IMR-90 (cell line): ENCODE measurements around the gene PLIN5. TPM values are rescaled to one million over a fixed set of nuclear protein-coding genes. Genes with fewer than 3 reads are reported as not detected.

Experiments used
- ATAC-seq: fragments of 200-7000 bp; cut with Tn5 transposase; 2 replicates; pipeline ENCODE4 v1.9.1; 2020; ENCODE audit warnings: low read depth, mild to moderate bottlenecking, moderate library complexity
- BruUV-seq: library from RNA; stranded (reverse); fragments of 400-500 nt; replicated peaks from 2 replicates; lab custom pipeline; 2021; lab: Mats Ljungman, UMichigan
- CTCF ChIA-PET: fragments of 300-600 bp; formaldehyde crosslinking; extraction: SDS; loops from one replicate; lab custom pipeline; 2021; ENCODE audit warnings: antibody characterized with exemption; lab: Yijun Ruan, JAX
- POLR2A ChIA-PET: fragments of 300-600 bp; sonication (Branson Sonifier 250); formaldehyde crosslinking; loops from one replicate; lab custom pipeline; 2022; ENCODE audit warnings: antibody characterized with exemption; ENCODE audit not compliant: unreplicated experiment; lab: Charles Lee
- DNase-seq: peaks from one replicate; pipeline ENCODE4 v3.0.0; 2013
- H2AFZ ChIP-seq: replicated peaks from 2 replicates; pipeline ENCODE3; 2013; ENCODE audit warnings: low read length, mild to moderate bottlenecking; ENCODE audit not compliant: poor library complexity
- H2AK5ac ChIP-seq: 2 replicates; pipeline ENCODE4 v1.6.1; 2013; ENCODE audit warnings: low read depth, low read length, inconsistent platforms
- H2AK9ac ChIP-seq: replicated peaks from 2 replicates; pipeline ENCODE3; 2013; ENCODE audit warnings: mild to moderate bottlenecking, low read depth, low read length, moderate library complexity; ENCODE audit not compliant: poor library complexity
- H2BK120ac ChIP-seq: 2 replicates; pipeline ENCODE4 v1.6.1; 2013; ENCODE audit warnings: low read depth, low read length, inconsistent platforms
- H2BK15ac ChIP-seq: 3 replicates; pipeline ENCODE4 v1.6.1; 2013; ENCODE audit warnings: low read depth, low read length, inconsistent platforms
- H2BK20ac ChIP-seq: 2 replicates; pipeline ENCODE4 v1.6.1; 2013; ENCODE audit warnings: low read depth, mild to moderate bottlenecking, inconsistent platforms, low read length, moderate library complexity
- H2BK5ac ChIP-seq: 2 replicates; pipeline ENCODE4 v1.6.1; 2013; ENCODE audit warnings: mild to moderate bottlenecking, low read depth, low read length, inconsistent platforms; ENCODE audit not compliant: poor library complexity, severe bottlenecking
- H3K14ac ChIP-seq: replicated peaks from 2 replicates; pipeline ENCODE4 v1.6.1; 2013; ENCODE audit warnings: low read depth, low read length, inconsistent platforms
- H3K18ac ChIP-seq: 2 replicates; pipeline ENCODE4 v1.6.1; 2013; ENCODE audit warnings: low read depth, low read length, control low read depth
- H3K23ac ChIP-seq: 2 replicates; pipeline ENCODE4 v1.6.1; 2013; ENCODE audit warnings: low read depth, low read length, inconsistent platforms
- H3K27ac ChIP-seq: 2 replicates; pipeline ENCODE4 v1.5.1; 2013; ENCODE audit warnings: mild to moderate bottlenecking, control low read depth, low read length; ENCODE audit not compliant: insufficient read depth
- H3K27me3 ChIP-seq: 2 replicates; pipeline ENCODE4 v1.6.1; 2013; ENCODE audit warnings: low read length; ENCODE audit not compliant: control insufficient read depth, insufficient read depth
- H3K36me3 ChIP-seq: 2 replicates; pipeline ENCODE4 v1.6.1; 2013; ENCODE audit warnings: low read length, mixed read lengths; ENCODE audit not compliant: control insufficient read depth, insufficient read depth
- H3K4ac ChIP-seq: 2 replicates; pipeline ENCODE4 v1.6.1; 2013; ENCODE audit warnings: low read depth, low read length, inconsistent platforms
- H3K4me1 ChIP-seq: 2 replicates; pipeline ENCODE4 v1.6.1; 2013; ENCODE audit warnings: low read length, mixed read lengths; ENCODE audit not compliant: control insufficient read depth, insufficient read depth
- H3K4me2 ChIP-seq: 2 replicates; pipeline ENCODE4 v1.6.1; 2013; ENCODE audit warnings: low read depth, mild to moderate bottlenecking, control low read depth, low read length, moderate library complexity
- H3K4me3 ChIP-seq: 2 replicates; pipeline ENCODE4 v1.5.1; 2013; ENCODE audit warnings: low read depth, mild to moderate bottlenecking, control low read depth, low read length, moderate library complexity; ENCODE audit not compliant: insufficient read depth
- H3K56ac ChIP-seq: 2 replicates; pipeline ENCODE4 v1.6.1; 2013; ENCODE audit warnings: low read length, inconsistent platforms; ENCODE audit not compliant: insufficient read depth; ENCODE audit errors: extremely low read depth
- H3K79me1 ChIP-seq, 2 experiments: 2 replicates each; pipeline ENCODE4 v1.6.1; 2013; ENCODE audit warnings: low read length in 2 of 2, inconsistent platforms in 1 of 2, low read depth in 1 of 2
- H3K9ac ChIP-seq: 2 replicates; pipeline ENCODE4 v1.6.1; 2013; ENCODE audit warnings: low read depth, low read length, control low read depth
- H3K9me1 ChIP-seq: 2 replicates; pipeline ENCODE4 v1.6.1; 2013; ENCODE audit warnings: low read length, inconsistent platforms; ENCODE audit not compliant: insufficient read depth
- H3K9me3 ChIP-seq: 2 replicates; pipeline ENCODE4 v1.6.1; 2013; ENCODE audit warnings: low read length; ENCODE audit not compliant: control insufficient read depth, insufficient read depth
- H4K20me1 ChIP-seq: 2 replicates; pipeline ENCODE4 v1.6.1; 2013; ENCODE audit warnings: low read length, inconsistent platforms; ENCODE audit not compliant: insufficient read depth
- H4K5ac ChIP-seq: 2 replicates; pipeline ENCODE4 v1.6.1; 2013; ENCODE audit warnings: mild to moderate bottlenecking, low read depth, low read length, control low read depth
- H4K8ac ChIP-seq, 2 experiments: 2 replicates each; pipeline ENCODE4 v1.6.1; 2013; ENCODE audit warnings: low read depth in 2 of 2, low read length in 2 of 2, control low read depth in 1 of 2, inconsistent platforms in 1 of 2
- H4K91ac ChIP-seq: 2 replicates; pipeline ENCODE4 v1.6.1; 2013; ENCODE audit warnings: low read depth, low read length, inconsistent platforms; ENCODE audit not compliant: insufficient read depth
- BHLHE40 ChIP-seq: fragments of 150-350 bp; IDR thresholded peaks from 2 replicates; pipeline ENCODE4 v1.6.1; 2016; ENCODE audit warnings: mild to moderate bottlenecking, low read depth, low read length
- CEBPB ChIP-seq: IDR thresholded peaks from 2 replicates; pipeline ENCODE4 v1.6.1; 2012; ENCODE audit warnings: low read depth, low read length, improper control_type of control experiment
- CHD1 ChIP-seq: IDR thresholded peaks from 2 replicates; pipeline ENCODE4 v1.6.1; 2012; ENCODE audit warnings: low read depth, low read length, improper control_type of control experiment
- CTCF ChIP-seq: conservative IDR thresholded peaks from 2 replicates; pipeline ENCODE4 v1.5.1; 2012; ENCODE audit warnings: mild to moderate bottlenecking, low read depth, low read length, improper control_type of control experiment
- MAFK ChIP-seq: IDR thresholded peaks from 2 replicates; pipeline ENCODE4 v1.6.1; 2012; ENCODE audit warnings: low read depth, low read length, improper control_type of control experiment
- MAZ ChIP-seq: IDR thresholded peaks from 2 replicates; pipeline ENCODE4 v1.6.1; 2012; ENCODE audit warnings: low read depth, mild to moderate bottlenecking, low read length, improper control_type of control experiment, moderate library complexity, borderline replicate concordance
- NFE2L2 ChIP-seq: fragments of 150-350 bp; IDR thresholded peaks from 2 replicates; pipeline ENCODE4 v1.6.1; 2016; ENCODE audit warnings: low read depth, mild to moderate bottlenecking, low read length
- POLR2A ChIP-seq: IDR thresholded peaks from 2 replicates; pipeline ENCODE4 v1.6.1; 2012; ENCODE audit warnings: mild to moderate bottlenecking, low read depth, low read length
- RFX5 ChIP-seq: IDR thresholded peaks from 2 replicates; pipeline ENCODE4 v1.8.0; 2012; ENCODE audit warnings: low read depth, mild to moderate bottlenecking, low read length, moderate library complexity
- SMC3 ChIP-seq: fragments of 150-350 bp; IDR thresholded peaks from 2 replicates; pipeline ENCODE4 v1.6.1; 2016; ENCODE audit warnings: low read depth, mild to moderate bottlenecking, antibody characterized with exemption, low read length, moderate library complexity
- USF2 ChIP-seq: fragments of 150-350 bp; IDR thresholded peaks from 2 replicates; pipeline ENCODE4 v1.6.1; 2017; ENCODE audit warnings: mild to moderate bottlenecking, antibody characterized with exemption, low read length, low read depth
- WGBS, 2 experiments: methylation state at CpG; one replicate each; pipeline versions ENCODE4 v1.1.5 to v1.1.7; 2013; ENCODE audit warnings: missing lambda C conversion rate in 2 of 2; ENCODE audit not compliant: insufficient read length in 1 of 2; ENCODE audit errors: extremely low coverage in 2 of 2; 5-methylcytosine and 5-hydroxymethylcytosine counted together
- dilution Hi-C: fragments of 300-500 bp; cut with HindIII; formaldehyde crosslinking; loops from one replicate; pipeline ENCODE4 v1.14.3; 2018; ENCODE audit warnings: low sequenced_read_pairs; ENCODE audit not compliant: unreplicated experiment
- in situ Hi-C: fragments of 300-500 bp; cut with MboI; formaldehyde crosslinking; loops from 3 replicates; pipeline ENCODE4 v1.14.3; 2019; ENCODE audit warnings: low sequenced_read_pairs, inconsistent platforms, mixed read lengths
- intact Hi-C: fragments of 100-400 bp; cut with micrococcal nuclease; formaldehyde crosslinking; loops from 2 replicates; pipeline ENCODE4 v1.10.0; 2022
- polyA plus RNA-seq, 3 experiments: library from polyadenylated mRNA; depleted of rRNA; stranded (reverse); fragments of >200 nt; gene quantifications; 2 replicates each; pipeline ENCODE4 v1.2.3, GENCODE V29; 2012; ENCODE audit warnings: low replicate concordance in 1 of 3
- total RNA-seq: library from RNA; depleted of rRNA; stranded (reverse); fragments of >200 nt; gene quantifications from 2 replicates; pipeline ENCODE4 v1.2.3, GENCODE V29; 2012

Gene PLIN5
- total and polyA plus RNA-seq, 2 of the 4 experiments (the other 2 are of a cell fraction), result not detected

GRCh38 chr19:4548238-4548584 lies 13.2 kb upstream of the PLIN5 start:
- no peak overlapping the region for H3K4me3 ChIP-seq
- peaks cover 2% of the 10 kb centered on the region; the same call in 1 of the 2 replicates for H3K27me3 ChIP-seq
- no peak overlapping the region for H3K14ac ChIP-seq
- DNase-seq (no peak), ATAC-seq (no peak)
- H3K9ac ChIP-seq, result no peak overlapping the region
- H3K4me1 ChIP-seq, result no peaks in the 10 kb centered on the region
- no peaks in the 10 kb centered on the region for H3K9me1 ChIP-seq
- no peaks in the 10 kb centered on the region for H3K36me3 ChIP-seq
- no peak overlapping the region for H2AK9ac ChIP-seq
- 72% methylated on average over 5 of the region's 14 CpGs; no CpG with 5 or more reads in 1 of the 2 experiments for WGBS, 2 experiments
- TF ChIP-seq CEBPB, result no peak
- no peak for TF ChIP-seq SMC3
- no peak for TF ChIP-seq POLR2A
- TF ChIP-seq MAFK, result no peak
- no peak for TF ChIP-seq CTCF
- TF ChIP-seq BHLHE40, result no peak
- TF ChIP-seq NFE2L2, result no peak
- TF ChIP-seq CHD1, result no peak
- TF ChIP-seq RFX5, result no peak
- TF ChIP-seq USF2, result no peak
- no peak for TF ChIP-seq MAZ
- no peak overlapping the region for H4K91ac ChIP-seq
- no peak overlapping the region for H3K18ac ChIP-seq
- H3K79me1 ChIP-seq, result no peaks in the 10 kb centered on the region
- in situ Hi-C loops (no loop called here), intact Hi-C loops (no loop called here), dilution Hi-C loops (no loop called here)
- H3K56ac ChIP-seq, result no peak overlapping the region
- H3K4ac ChIP-seq, result no peak overlapping the region
- no peaks in the 10 kb centered on the region for H3K9me3 ChIP-seq
- no peak overlapping the region for H2BK5ac ChIP-seq
- CTCF ChIA-PET, result no interaction called here
- no peak overlapping the region for H2AK5ac ChIP-seq
- POLR2A ChIA-PET, result no interaction called here
- no TSS peak for BruUV-seq
- H2BK20ac ChIP-seq, result no peak overlapping the region
- H4K5ac ChIP-seq, result no peak overlapping the region
- no peak overlapping the region for H2BK120ac ChIP-seq
- no peaks in the 10 kb centered on the region for H4K20me1 ChIP-seq
- no peak overlapping the region for H2BK15ac ChIP-seq
- H2AFZ ChIP-seq, result no peak overlapping the region
- no peak overlapping the region for H3K4me2 ChIP-seq
- no peak overlapping the region for H4K8ac ChIP-seq
- no peak overlapping the region for H3K23ac ChIP-seq
- H3K27ac ChIP-seq, result no peak overlapping the region
